HepG2 (cell line): ENCODE data around the gene GRAMD1B. TPM values are rescaled to one million over a fixed set of nuclear protein-coding genes. Genes with fewer than 3 reads are reported as not detected.
A peak's percentile ranks its signal among the peaks of the same experiment; 100 is the strongest.

Source experiments
- ATAC-seq: fragments of 200-7000 bp; cut with Tn5 transposase; 3 replicates; pipeline ENCODE4 v1.9.1; 2020; ENCODE audit warnings: mild to moderate bottlenecking, moderate library complexity
- BruUV-seq: library from RNA; stranded (reverse); fragments of 400-500 nt; replicated peaks from 2 replicates; lab custom pipeline; 2021; lab: Mats Ljungman, UMichigan
- CTCF ChIA-PET: fragments of 300-600 bp; formaldehyde crosslinking; extraction: SDS; loops from one replicate; lab custom pipeline; 2021; ENCODE audit warnings: low total read pairs, inconsistent platforms, low intra/inter-chr PET ratio; lab: Yijun Ruan, JAX
- POLR2A ChIA-PET: fragments of 350-600 bp; sonication (Branson Sonifier 250); formaldehyde crosslinking; loops from one replicate; lab custom pipeline; 2020; ENCODE audit warnings: antibody characterized with exemption, inconsistent platforms; lab: Yijun Ruan, JAX
- DNase-seq: peaks from one replicate; pipeline ENCODE4 v3.0.0-alpha.2; 2015; ENCODE audit warnings: low spot score
- FAIRE-seq: peaks from 3 replicates; lab custom pipeline; 2011; peaks lifted over from hg19 to GRCh38; lab: Jason Lieb, UNC
- H2AFZ ChIP-seq: one replicate; pipeline ENCODE4 v1.6.1; 2011; ENCODE audit warnings: low read length, inconsistent platforms
- H3K27ac ChIP-seq: fragments of 300-600 bp; 3 replicates; pipeline ENCODE4 v1.8.0; 2011; ENCODE audit warnings: mixed run types, mild to moderate bottlenecking, mixed read lengths, low read length, inconsistent platforms; ENCODE audit not compliant: insufficient read depth; ENCODE audit errors: extremely low read length
- H3K27me3 ChIP-seq, 2 experiments: fragments of 200-600 bp in 1 of 2; 2 replicates in 1 of 2; 3 replicates in 1 of 2; pipeline versions ENCODE4 v1.6.0 to v1.8.0; 2011; ENCODE audit warnings: low read length in 2 of 2, mild to moderate bottlenecking in 2 of 2, moderate library complexity in 2 of 2, inconsistent platforms in 1 of 2; ENCODE audit not compliant: insufficient read depth in 2 of 2, control insufficient read depth in 1 of 2
- H3K36me3 ChIP-seq, 2 experiments: fragments of 200-600 bp in 1 of 2; replicated peaks in 1 of 2; 2 replicates in 1 of 2; 3 replicates in 1 of 2; pipeline versions ENCODE4 v1.5.1 to v1.8.0; 2011; ENCODE audit warnings: low read length in 2 of 2, inconsistent platforms in 1 of 2; ENCODE audit not compliant: insufficient read depth in 2 of 2, control insufficient read depth in 1 of 2
- H3K4me1 ChIP-seq: 2 replicates; pipeline ENCODE4 v1.5.1; 2012; ENCODE audit warnings: low read length, inconsistent platforms; ENCODE audit not compliant: insufficient read depth
- H3K4me2 ChIP-seq: 2 replicates; pipeline ENCODE4 v1.6.0; 2011; ENCODE audit warnings: low read depth, low read length, inconsistent platforms
- H3K4me3 ChIP-seq, 3 experiments: fragments of 200-600 bp in 1 of 3; sonication (generic), shearing (Covaris generic) in 1 of 3; replicated peaks in 1 of 3; 2 replicates each; pipeline ENCODE4 v1.5.1; 2011 to 2016; ENCODE audit warnings: low read length in 3 of 3, inconsistent platforms in 2 of 3, low read depth in 2 of 3, mild to moderate bottlenecking in 2 of 3, control low read depth in 1 of 3, mixed read lengths in 1 of 3; ENCODE audit not compliant: insufficient read depth in 1 of 3
- H3K79me2 ChIP-seq: one replicate; pipeline ENCODE4 v1.6.1; 2011; ENCODE audit warnings: low read length, inconsistent platforms; ENCODE audit not compliant: insufficient read depth
- H3K9ac ChIP-seq: 2 replicates; pipeline ENCODE4 v1.6.0; 2011; ENCODE audit warnings: mild to moderate bottlenecking, low read depth, low read length, inconsistent platforms; ENCODE audit not compliant: insufficient read depth
- H3K9me3 ChIP-seq: 2 replicates; pipeline ENCODE4 v1.5.1; 2012; ENCODE audit warnings: mild to moderate bottlenecking, low read length
- H4K20me1 ChIP-seq: 2 replicates; pipeline ENCODE4 v1.6.0; 2011; ENCODE audit warnings: inconsistent platforms, mild to moderate bottlenecking, low read length, moderate library complexity; ENCODE audit not compliant: insufficient read depth
- CREM ChIP-seq, 2 experiments: sonication (generic) in 1 of 2; formaldehyde crosslinking in 1 of 2; IDR thresholded peaks; 2 replicates each; pipeline versions ENCODE4 v1.4.0 to v1.6.1; 2016 to 2020; ENCODE audit warnings: antibody characterized with exemption in 1 of 2, mild to moderate bottlenecking in 1 of 2, missing genetic modification reagents in 1 of 2
- ELF3 ChIP-seq: IDR thresholded peaks from 2 replicates; pipeline ENCODE4 v1.6.1; 2016; ENCODE audit warnings: missing genetic modification reagents, missing compliant biosample characterization
- GABPB1 ChIP-seq: IDR thresholded peaks from 2 replicates; pipeline ENCODE4 v1.6.1; 2016; ENCODE audit warnings: mild to moderate bottlenecking, missing genetic modification reagents, moderate library complexity, missing compliant biosample characterization
- MAX ChIP-seq: IDR thresholded peaks from 2 replicates; pipeline ENCODE4 v1.6.1; 2012; ENCODE audit warnings: inconsistent platforms
- MTF2 ChIP-seq: sonication (generic); formaldehyde crosslinking; IDR thresholded peaks from 2 replicates; pipeline ENCODE4 v1.5.0; 2020; ENCODE audit warnings: missing genetic modification reagents, borderline replicate concordance
- RAD21 ChIP-seq: fragments of 450-650 bp; formaldehyde crosslinking; IDR thresholded peaks from 2 replicates; pipeline ENCODE4 v1.5.0; 2020; ENCODE audit warnings: mild to moderate bottlenecking
- RCOR2 ChIP-seq: IDR thresholded peaks from 2 replicates; pipeline ENCODE4 v1.6.1; 2016; ENCODE audit warnings: missing biosample characterization, missing genetic modification reagents
- SALL1 ChIP-seq: sonication (generic); formaldehyde crosslinking; IDR thresholded peaks from 2 replicates; pipeline ENCODE4 v1.8.0; 2022; ENCODE audit warnings: mild to moderate bottlenecking, missing genetic modification reagents
- TEAD3 ChIP-seq: optimal IDR thresholded peaks from 2 replicates; pipeline ENCODE3; 2016; ENCODE audit warnings: borderline replicate concordance
- ZNF207 ChIP-seq: fragments of 450-650 bp; IDR thresholded peaks from 2 replicates; pipeline ENCODE4 v1.6.1; 2016; ENCODE audit warnings: antibody characterized with exemption, borderline replicate concordance
- ZNF512B ChIP-seq: sonication (generic); formaldehyde crosslinking; IDR thresholded peaks from 2 replicates; pipeline ENCODE4 v1.5.1; 2020; ENCODE audit warnings: missing genetic modification reagents, mild to moderate bottlenecking, borderline replicate concordance
- ZNF572 ChIP-seq: sonication (generic); formaldehyde crosslinking; IDR thresholded peaks from 2 replicates; pipeline ENCODE4 v1.5.1; 2020; ENCODE audit warnings: mild to moderate bottlenecking, missing genetic modification reagents
- ZNF574 ChIP-seq: sonication (generic); formaldehyde crosslinking; IDR thresholded peaks from 2 replicates; pipeline ENCODE4 v1.4.0; 2020; ENCODE audit warnings: missing genetic modification reagents
- ZNF691 ChIP-seq: sonication (generic); formaldehyde crosslinking; IDR thresholded peaks from 2 replicates; pipeline ENCODE4 v1.4.0; 2020; ENCODE audit warnings: missing genetic modification reagents, low read depth, mild to moderate bottlenecking, borderline replicate concordance
- ZSCAN21 ChIP-seq: sonication (generic); formaldehyde crosslinking; IDR thresholded peaks from 2 replicates; pipeline ENCODE4 v1.8.0; 2022; ENCODE audit warnings: mild to moderate bottlenecking, missing genetic modification reagents, moderate library complexity, borderline replicate concordance
- WGBS: methylation state at CpG from one replicate; pipeline ENCODE4 v1.1.6; 2017; ENCODE audit warnings: low lambda C conversion rate; 5-methylcytosine and 5-hydroxymethylcytosine counted together
- in situ Hi-C: cut with HindIII; loops from 2 replicates; pipeline ENCODE4 v1.10.0; 2017; ENCODE audit warnings: low pct_unique_long_range_greater_than_20kb; ENCODE audit not compliant: extremely low pct_ligation_motif_present
- intact Hi-C: fragments of 100-400 bp; cut with micrococcal nuclease; formaldehyde crosslinking; loops from one replicate; pipeline ENCODE4 v1.10.0; 2022; ENCODE audit not compliant: unreplicated experiment
- polyA plus RNA-seq, 8 experiments: library from polyadenylated mRNA; depleted of rRNA in 3 of 8; stranded (reverse) in 7 of 8; unstranded in 1 of 8; fragments of >200 nt; fragmentation: Illumina TruSeq in 4 of 8; extraction: Trizol in 4 of 8; gene quantifications; 2 replicates each; pipeline versions ENCODE4 v1.2.1 to v1.2.3, GENCODE V29; 2011 to 2016; ENCODE audit warnings: low read depth in 4 of 8, missing spikeins in 1 of 8, mixed read lengths in 1 of 8; ENCODE audit not compliant: insufficient read depth in 1 of 8
- total RNA-seq, 5 experiments: library from RNA; depleted of rRNA; stranded (reverse); fragments of >200 nt; fragmentation: Illumina TruSeq; extraction: Trizol; gene quantifications; 2 replicates each; pipeline ENCODE4 v1.2.3, GENCODE V29; 2016; ENCODE audit warnings: low read depth in 1 of 5

The GRAMD1B gene
- total and polyA plus RNA-seq, 2 of the 13 experiments (the other 11 are each of a cell fraction or from before 2014, with no cell fraction given): 0.12 TPM; not detected in 1

GRCh38 chr11:123580557-123581275 is 150.6 kb downstream of the GRAMD1B start:
- intact Hi-C loops (loop anchor here (1.0 to 10.0 kb wide), 2 partner anchors 64 to 127 kb away; no protein-coding TSS in a partner anchor), in situ Hi-C loops (no loop called here)
- H3K27ac ChIP-seq: no peak overlapping the region
- ChIA-PET POLR2A (interaction anchor here (0.7 kb wide), 1 partner anchor 155 kb away, joined by 3 read pairs; no protein-coding TSS in a partner anchor), CTCF (interaction anchor here (1.1 to 1.7 kb wide), 2 partner anchors 127 to 130 kb away, joined by 4 to 9 read pairs; no protein-coding TSS in a partner anchor)
- H4K20me1 ChIP-seq: no peaks in the 10 kb centered on the region
- peaks cover 1 to 21% of the 10 kb centered on the region in 2 experiments for H3K27me3 ChIP-seq
- H3K79me2 ChIP-seq: no peaks in the 10 kb centered on the region
- no peaks in the 10 kb centered on the region for H3K36me3 ChIP-seq
- H3K4me3 ChIP-seq: no peak overlapping the region
- WGBS: 1% methylated on average over 17 of the region's 25 CpGs
- DNase-seq: peak; percentile 33
- H2AFZ ChIP-seq: no peak overlapping the region
- H3K9me3 ChIP-seq: no peaks in the 10 kb centered on the region
- no peaks in the 10 kb centered on the region for H3K4me1 ChIP-seq
- no TSS peak for BruUV-seq
- ATAC-seq: peak; percentile 90
- no peak overlapping the region for H3K4me2 ChIP-seq
- no peak overlapping the region for H3K9ac ChIP-seq
- FAIRE-seq: no peak
- TF ChIP-seq ZNF691 (0 out of 2 replicates have a peak, but pooled peaks have one; percentile 45), ZNF512B (CRISPR knock-in tag) (0 out of 2 replicates have a peak, but pooled peaks have one; percentile 68), RCOR2 (CRISPR knock-in tag) (no peak), ZNF574 (CRISPR knock-in tag) (peak; percentile 41; the same call in 1 of the 2 replicates), MTF2 (CRISPR knock-in tag) (0 out of 2 replicates have a peak, but pooled peaks have one; percentile 41), MAX (peak; percentile 50; the same call in 1 of the 2 replicates), RAD21 (CRISPR knock-in tag) (peak; percentile 73), GABPB1 (CRISPR knock-in tag) (peak; percentile 74), TEAD3 (CRISPR knock-in tag) (peak; percentile 57), ZNF207 (no peak), SALL1 (CRISPR knock-in tag) (0 out of 2 replicates have a peak, but pooled peaks have one; percentile 22), ELF3 (CRISPR knock-in tag) (0 out of 2 replicates have a peak, but pooled peaks have one; percentile 13), ZSCAN21 (CRISPR knock-in tag) (peak; percentile 30; the same call in 1 of the 2 replicates), ZNF572 (CRISPR knock-in tag) (no peak), CREM (IDR thresholded peaks at IDR 0.05) (no peak), CREM (CRISPR knock-in tag; IDR thresholded peaks at IDR 0.05) (no peak)
